Right cardiac atrium (tissue), 5 donors: ENCODE measurements around the gene LCN2. TPM values are rescaled to one million over a fixed set of nuclear protein-coding genes. Genes with fewer than 3 reads are reported as not detected.

Experiments used
- ATAC-seq, 2 donors: fragments of 200-7000 bp; cut with Tn5 transposase; one replicate each; pipeline versions ENCODE4 v1.8.0 to v1.9.1; 2020; ENCODE audit warnings: moderate library complexity in 2 of 2, mild to moderate bottlenecking in 1 of 2
- DNase-seq, 3 donors: peaks; one replicate each; pipeline ENCODE4 v3.0.0-alpha.2; 2020
- H3K27ac ChIP-seq: one replicate; pipeline ENCODE4 v1.5.1; 2013; ENCODE audit warnings: mild to moderate bottlenecking, low read length, control low read depth, moderate library complexity
- H3K27me3 ChIP-seq: one replicate; pipeline ENCODE4 v1.6.1; 2013; ENCODE audit not compliant: control insufficient read depth, insufficient read depth
- H3K4me1 ChIP-seq: one replicate; pipeline ENCODE4 v1.6.1; 2013; ENCODE audit warnings: low read length; ENCODE audit not compliant: control insufficient read depth, insufficient read depth
- H3K4me3 ChIP-seq: one replicate; pipeline ENCODE4 v1.5.1; 2013; ENCODE audit warnings: low read length, control low read depth
- H3K9me3 ChIP-seq: one replicate; pipeline ENCODE4 v1.6.1; 2013; ENCODE audit warnings: low read length; ENCODE audit not compliant: control insufficient read depth
- WGBS: extraction: QIAGEN DNeasy Blood & Tissue Kit; methylation state at CpG from one replicate; pipeline ENCODE4 v1.1.7; 2013; 5-methylcytosine and 5-hydroxymethylcytosine counted together
- intact Hi-C, 4 donors: fragments of 100-400 bp; cut with DNase I; formaldehyde crosslinking; loops; one replicate each; pipeline versions ENCODE4 v1.11.0 to v1.14.0; 2022 to 2023
- long read RNA-seq, 4 donors: library from polyadenylated mRNA; unstranded; transcript quantifications; one replicate each; pipeline ENCODE4 v2.0.0, GENCODE V29; 2020 to 2021
- polyA plus RNA-seq: library from polyadenylated mRNA; stranded (reverse); fragments of 200-250 nt; gene quantifications from one replicate; pipeline ENCODE4 v1.2.3, GENCODE V29; 2013
- total RNA-seq, 4 donors: library from RNA; stranded (reverse); fragmentation: NEBNext Ultra II Directional; extraction: Animal tissue kit (Norgen Biotek cat#: 25700); gene quantifications; one replicate each; pipeline ENCODE4 v1.2.1, GENCODE V29; 2021
- donor health status: healthy with polysubstance abuse.
- donor health status: DM: no; HTN: yes; CAD: no.
- donor health status: DM: no; HTN: no; CAD: no.
- donor health status: DM: no; HTN: yes; CAD: no; lungs with severe emphysema.
- donor health status: DM: yes; HTN: yes; CAD: no.

The LCN2 gene
- total RNA-seq (not detected), polyA plus RNA-seq (0.16 TPM)
- long read RNA-seq, donor 1, result 0 reads
- long read RNA-seq, donor 2, result 0 reads
- long read RNA-seq, donor 3, result 0 reads
- long read RNA-seq, donor 4, result 0 reads

GRCh38 chr9:128149001-128149701, at the start of gene LCN2:
TSS of gene LCN2 (plus strand) at chr9:128149453. CDS start at chr9:128149526, 73 bp downstream.
- ATAC-seq (peak in 1 of 2 donors; percentile 39), DNase-seq (peak in 1 of 3 donors; percentile 28)
- Histone ChIP-seq H3K9me3 (no peaks in the 10 kb centered on the region), H3K4me1 (no peaks in the 10 kb centered on the region), H3K27ac (no peak within 1 kb of the TSS), H3K4me3 (no peak within 1 kb of the TSS), H3K27me3 (no peaks in the 10 kb centered on the region)
- intact Hi-C loops, result no loop called here
- WGBS, result 71% methylated on average over 9 of the region's 9 CpGs

GRCh38 chr9:128099932-128100491, 49.2 kb upstream of the LCN2 start:
- intact Hi-C loops, result no loop called here
- Histone ChIP-seq H3K27ac (peak overlapping the region; percentile 100), H3K4me3 (no peak overlapping the region), H3K4me1 (peaks cover 30% of the 10 kb centered on the region), H3K27me3 (no peaks in the 10 kb centered on the region), H3K9me3 (no peaks in the 10 kb centered on the region)
- WGBS, result 54% methylated on average over 16 of the region's 16 CpGs
- ATAC-seq, result peak in 1 of 2 donors; percentile 53
- peak in 2 of 3 donors; percentile 59 to 67 for DNase-seq

GRCh38 chr9:128100581-128100980, 48.7 kb upstream of the LCN2 start:
- no peaks in the 10 kb centered on the region for H3K27me3 ChIP-seq
- ATAC-seq, result no peak
- no peak overlapping the region for H3K4me3 ChIP-seq
- 81% methylated on average over 10 of the region's 10 CpGs for WGBS
- H3K9me3 ChIP-seq, result no peaks in the 10 kb centered on the region
- DNase-seq, result peak in 1 of 3 donors; percentile 44
- peak overlapping the region; percentile 100 for H3K27ac ChIP-seq
- H3K4me1 ChIP-seq, result peaks cover 27% of the 10 kb centered on the region
- intact Hi-C loops, result no loop called here

- Histone ChIP-seq H3K9me3 (no peaks in the 10 kb centered on the region), H3K27ac (peak overlapping the region; percentile 6), H3K4me3 (no peak overlapping the region), H3K27me3 (no peaks in the 10 kb centered on the region), H3K4me1 (peaks cover 27% of the 10 kb centered on the region)
- WGBS, result 78% methylated on average over 12 of the region's 12 CpGs
- ATAC-seq (no peak), DNase-seq (peak in 1 of 3 donors; percentile 49)
- intact Hi-C loops, result no loop called here
Measured at GRCh38 chr9:128101231-128101661, 48.0 kb upstream of the LCN2 start.

- peak overlapping the region; percentile 21 for H3K27ac ChIP-seq
- DNase-seq, result peak; percentile 78 to 86 (median 81)
Measured at GRCh38 chr9:128101690-128102089, 47.6 kb upstream of the LCN2 start.

GRCh38 chr9:128102196-128102595, 47.1 kb upstream of the LCN2 start:
- H3K4me3 ChIP-seq, result no peak overlapping the region
- ATAC-seq (no peak), DNase-seq (no peak)
- no peaks in the 10 kb centered on the region for H3K9me3 ChIP-seq
- no peaks in the 10 kb centered on the region for H3K27me3 ChIP-seq
- H3K4me1 ChIP-seq, result peaks cover 26% of the 10 kb centered on the region
- 84% methylated on average over 13 of the region's 13 CpGs for WGBS
- H3K27ac ChIP-seq, result no peak overlapping the region
- intact Hi-C loops, result no loop called here

More at GRCh38 chr9:128101690-128102089, 47.6 kb upstream of the LCN2 start:
- ATAC-seq, result peak in 1 of 2 donors; percentile 35
- Histone ChIP-seq H3K9me3 (no peaks in the 10 kb centered on the region), H3K27me3 (no peaks in the 10 kb centered on the region), H3K4me3 (no peak overlapping the region), H3K4me1 (peaks cover 27% of the 10 kb centered on the region)
- 58% methylated on average over 20 of the region's 20 CpGs for WGBS
- intact Hi-C loops, result no loop called here

GRCh38 chr9:128102861-128103588, 46.2 kb upstream of the LCN2 start:
- no peak for DNase-seq
- no peak overlapping the region for H3K4me3 ChIP-seq
- 88% methylated on average over 23 of the region's 23 CpGs for WGBS
- no peaks in the 10 kb centered on the region for H3K9me3 ChIP-seq
- intact Hi-C loops, result no loop called here
- ATAC-seq, result no peak
- H3K27ac ChIP-seq, result peak overlapping the region; percentile 24
- no peaks in the 10 kb centered on the region for H3K27me3 ChIP-seq
- peaks cover 22% of the 10 kb centered on the region for H3K4me1 ChIP-seq

- Histone ChIP-seq H3K9me3 (no peaks in the 10 kb centered on the region), H3K27me3 (no peaks in the 10 kb centered on the region), H3K4me1 (peaks cover 21% of the 10 kb centered on the region), H3K4me3 (no peak overlapping the region), H3K27ac (peak overlapping the region; percentile 24)
- intact Hi-C loops, result no loop called here
- WGBS, result 76% methylated on average over 8 of the region's 8 CpGs
- ATAC-seq (no peak), DNase-seq (no peak)
Measured at GRCh38 chr9:128103589-128103962, 45.7 kb upstream of the LCN2 start.

- Histone ChIP-seq H3K27me3 (no peaks in the 10 kb centered on the region), H3K27ac (no peak overlapping the region), H3K9me3 (no peaks in the 10 kb centered on the region), H3K4me3 (no peak overlapping the region), H3K4me1 (peaks cover 19% of the 10 kb centered on the region)
- ATAC-seq, result no peak
- WGBS, result 75% methylated on average over 6 of the region's 6 CpGs
- intact Hi-C loops, result no loop called here
- DNase-seq, result no peak
Measured at GRCh38 chr9:128104171-128104618, 45.1 kb upstream of the LCN2 start.

- peaks cover 6% of the 10 kb centered on the region for H3K4me1 ChIP-seq
- intact Hi-C loops, result no loop called here
Measured at GRCh38 chr9:128105538-128106175, 43.6 kb upstream of the LCN2 start.

More at GRCh38 chr9:128105538-128106175, 43.6 kb upstream of the LCN2 start:
- DNase-seq (peak in 1 of 3 donors; percentile 42), ATAC-seq (no peak)
- 90% methylated on average over 21 of the region's 21 CpGs for WGBS
- Histone ChIP-seq H3K9me3 (no peaks in the 10 kb centered on the region), H3K27ac (no peak overlapping the region), H3K27me3 (no peaks in the 10 kb centered on the region), H3K4me3 (no peak overlapping the region)
